G401.6 (cell line): Measurements from ENCODE around the gene CALY.
A peak's percentile ranks its signal among the peaks of the same experiment; 100 is the strongest.
"Not testable (repeated sequence)": the region's sequence is repeated elsewhere in the genome, so short reads cannot be mapped to it uniquely, and the experiment has no call there.

ENCODE experiments used
- FAIRE-seq: peaks from 2 replicates; lab custom pipeline; 2012; peaks lifted over from hg19 to GRCh38; lab: Jason Lieb, UNC

Gene CALY

GRCh38 chr10:133329491-133330202 is 7.0 kb downstream of the CALY start:
- peak; percentile 87 for FAIRE-seq

GRCh38 chr10:133328358-133329343 is 8.0 kb downstream of the CALY start:
- FAIRE-seq = no peak

- no peak for FAIRE-seq
Measured at GRCh38 chr10:133327651-133328357, 8.9 kb downstream of the CALY start.

GRCh38 chr10:133326745-133327650 is 9.7 kb downstream of the CALY start:
- FAIRE-seq = no peak

GRCh38 chr10:133326223-133326551 is 10.5 kb downstream of the CALY start:
- FAIRE-seq = no peak

DNA sequence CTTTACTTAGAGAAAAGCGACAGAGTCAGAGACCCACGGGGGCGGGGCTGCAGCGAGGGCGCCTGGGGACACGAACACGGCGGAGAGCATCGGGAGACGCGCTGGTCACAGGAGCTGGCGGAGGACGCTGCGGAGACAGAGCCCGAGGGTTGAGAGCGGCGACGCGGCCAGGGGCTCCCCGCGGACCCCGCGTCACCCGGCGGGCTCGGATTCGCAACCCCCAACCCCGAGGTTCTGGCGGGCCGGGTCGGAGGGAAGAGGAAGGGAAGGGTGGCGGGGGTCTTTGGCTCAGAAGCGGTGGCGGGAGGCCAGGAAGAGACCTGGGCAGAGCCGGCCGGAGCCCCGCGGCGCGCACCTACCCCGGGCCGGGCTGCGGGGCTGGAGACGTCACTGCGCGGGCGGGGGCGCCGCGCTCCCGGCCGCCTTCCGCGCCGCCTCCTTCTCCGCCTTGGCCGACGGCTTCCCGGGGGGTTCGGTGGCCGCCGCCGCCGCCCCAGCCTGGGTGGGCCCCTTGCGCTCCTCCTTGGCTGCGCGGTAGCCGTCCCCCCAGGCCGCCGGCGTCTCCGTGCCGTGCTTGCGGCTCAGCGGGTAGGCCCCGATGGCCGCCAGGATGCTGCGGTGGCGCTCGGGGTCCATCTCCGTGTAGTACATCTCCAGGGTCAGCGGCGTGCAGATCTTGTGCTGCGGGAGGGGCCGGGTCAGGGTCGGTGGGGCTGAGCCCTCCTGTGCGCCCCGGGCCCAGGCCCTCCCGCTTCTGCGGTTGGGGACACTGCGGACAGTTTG is 11.1 kb downstream of the CALY start:
- no peak for FAIRE-seq

DNA sequence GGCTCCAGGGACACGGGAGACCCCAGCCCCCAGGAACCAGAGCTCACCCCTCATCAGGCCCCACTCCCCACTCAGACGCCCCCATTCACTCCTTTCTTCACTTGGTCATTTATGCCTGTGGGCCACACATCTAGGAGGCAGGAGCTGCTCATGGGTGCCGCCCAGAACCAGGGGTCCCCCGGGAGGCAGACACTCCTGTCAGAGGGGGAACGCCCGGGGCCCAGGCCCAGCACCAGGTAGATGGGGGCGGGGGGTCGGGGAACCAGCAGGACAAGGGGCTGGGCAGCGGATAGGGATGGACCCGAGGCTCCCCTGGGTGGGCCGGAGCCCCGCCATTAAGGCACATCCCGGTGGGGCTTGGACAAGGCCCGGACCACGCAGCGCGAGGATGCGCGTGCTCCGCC is 11.8 kb downstream of the CALY start:
- FAIRE-seq = no peak

- FAIRE-seq = no peak
Measured at GRCh38 chr10:133324198-133324792, 12.4 kb downstream of the CALY start.

DNA sequence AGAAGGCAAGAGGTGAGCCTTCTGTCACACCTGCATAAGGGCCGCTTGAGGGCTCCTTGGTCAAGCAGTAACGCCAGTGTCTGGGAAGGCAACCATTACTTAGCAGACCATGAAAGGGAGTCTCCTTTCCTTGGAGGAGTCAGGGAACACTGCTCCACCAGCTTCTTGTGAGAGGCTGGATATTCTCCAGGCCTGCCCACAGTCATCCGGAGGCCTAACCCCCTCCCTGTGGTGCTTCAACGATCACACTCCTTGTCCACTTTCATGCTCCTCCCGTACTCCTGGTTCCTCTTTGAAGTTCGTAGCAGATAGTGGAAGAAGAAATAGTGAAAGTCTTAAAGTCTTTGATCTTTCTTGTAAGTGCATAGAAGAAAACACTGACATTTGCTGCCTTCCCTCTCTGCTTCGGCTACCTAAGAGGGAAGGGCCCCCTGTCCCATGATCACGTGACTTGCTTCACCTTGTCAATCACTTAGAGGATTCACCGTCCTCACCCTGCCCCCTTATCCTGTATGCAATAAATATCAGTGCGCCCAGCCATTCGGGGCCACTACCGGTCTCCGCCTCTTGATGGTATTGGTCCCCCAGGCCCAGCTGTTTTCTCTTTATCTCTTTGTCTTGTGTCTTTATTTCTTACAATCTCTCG is 14.5 kb downstream of the CALY start:
- not testable (repeated sequence) for FAIRE-seq

DNA sequence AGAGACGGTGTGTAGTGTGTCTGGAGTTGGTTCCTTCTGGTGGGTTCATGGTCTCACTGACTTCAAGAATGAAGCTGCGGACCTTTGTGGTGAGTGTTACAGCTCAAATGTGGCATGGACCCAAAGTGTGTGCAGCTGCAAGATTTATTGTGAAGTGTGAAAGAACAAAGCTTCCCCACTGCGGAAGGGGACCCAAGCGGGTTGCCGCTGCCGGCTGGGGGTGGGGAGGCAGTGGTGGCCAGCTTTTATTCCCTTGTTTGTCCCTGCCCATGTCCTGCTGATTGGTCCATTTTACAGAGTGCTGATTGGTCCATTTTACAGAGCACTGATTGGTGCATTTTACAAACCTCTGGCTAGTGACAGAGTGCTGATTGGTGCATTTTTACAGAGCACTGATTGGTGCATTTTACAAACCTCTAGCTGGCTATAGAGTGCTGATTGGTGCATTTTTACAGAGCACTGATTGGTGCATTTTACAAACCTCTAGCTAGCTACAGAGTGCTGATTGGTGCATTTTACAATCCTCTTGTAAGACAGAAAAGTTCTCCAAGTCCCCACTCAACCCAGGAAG is 15.8 kb downstream of the CALY start:
- not testable (repeated sequence) for FAIRE-seq

GRCh38 chr10:133318494-133319127 is 18.1 kb downstream of the CALY start:
- no peak for FAIRE-seq

DNA sequence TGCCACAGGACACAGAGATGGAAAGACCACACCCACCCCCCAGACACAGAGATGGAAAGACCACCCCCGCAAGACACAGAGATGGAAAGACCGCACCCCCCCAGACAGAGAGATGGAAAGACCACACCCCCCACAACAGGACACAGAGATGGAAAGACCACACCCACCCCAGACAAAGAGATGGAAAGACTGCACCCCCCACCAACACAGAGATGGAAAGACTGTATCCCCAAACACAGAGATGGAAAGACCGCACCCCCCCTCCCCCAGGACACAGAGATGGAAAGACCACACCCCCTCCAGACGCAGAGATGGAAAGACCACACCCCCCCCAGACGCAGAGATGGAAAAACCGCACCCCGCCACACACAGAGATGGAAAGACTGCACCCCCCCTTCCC is 20.0 kb downstream of the CALY start:
- no peak for FAIRE-seq

DNA sequence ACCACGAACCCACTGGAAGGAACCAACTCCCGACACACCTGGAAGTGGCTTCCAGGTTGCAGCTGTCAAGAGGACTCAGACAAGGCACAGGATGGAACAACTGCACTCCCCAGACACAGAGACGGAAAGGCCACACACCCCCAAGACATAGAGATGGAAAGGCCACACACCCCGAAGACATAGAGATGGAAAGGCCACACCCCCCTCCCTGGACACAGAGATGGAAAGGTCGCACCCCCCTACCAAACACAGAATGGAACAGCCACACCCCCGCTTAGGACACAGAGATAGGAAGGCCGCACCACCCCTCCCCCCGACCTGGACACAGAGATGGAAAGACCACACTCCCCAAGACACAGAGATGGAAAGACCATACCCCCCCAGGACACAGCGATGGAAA is 20.4 kb downstream of the CALY start:
- FAIRE-seq = no peak

- no peak for FAIRE-seq
Measured at GRCh38 chr10:133315847-133316246, 20.8 kb downstream of the CALY start.

DNA sequence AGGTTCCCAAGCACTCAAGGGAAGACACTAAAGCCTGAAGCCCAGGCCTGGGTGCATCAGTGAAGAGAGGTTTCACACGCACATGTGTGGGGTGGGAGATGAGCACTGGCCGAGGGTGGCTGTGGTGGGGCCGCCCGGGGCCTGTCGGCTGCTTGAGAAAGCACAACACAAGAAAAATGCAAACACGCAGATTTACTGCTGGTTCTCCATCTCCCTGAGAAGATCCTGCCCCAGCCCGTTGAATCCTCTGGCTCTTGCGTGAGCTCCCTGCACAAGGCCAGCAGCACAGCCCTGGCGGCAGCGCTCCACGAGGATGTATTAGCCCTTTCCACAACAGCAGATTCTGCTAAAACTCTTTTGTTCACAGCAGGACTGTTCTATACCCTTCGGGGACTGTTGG is 21.8 kb downstream of the CALY start:
- no peak for FAIRE-seq

DNA sequence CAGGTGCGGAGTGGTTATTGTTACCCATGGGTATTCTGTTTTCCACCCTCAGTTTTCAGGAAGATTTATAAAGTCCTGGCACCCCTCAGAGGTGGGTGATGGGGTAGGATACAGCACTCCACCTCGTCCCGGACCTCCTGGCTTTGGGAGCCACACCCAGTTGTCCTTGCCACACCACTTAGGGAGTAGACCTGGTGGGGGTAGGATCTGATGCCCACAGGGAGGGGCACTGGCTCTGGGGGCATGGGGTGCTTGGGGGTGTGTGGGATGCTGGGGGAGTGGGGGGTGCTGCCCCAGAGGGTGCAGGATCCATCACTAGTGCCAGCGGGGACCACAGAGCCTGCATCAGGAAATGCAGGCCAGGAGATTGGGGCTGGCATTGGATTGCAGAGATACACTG is 23.5 kb downstream of the CALY start:
- no peak for FAIRE-seq

DNA sequence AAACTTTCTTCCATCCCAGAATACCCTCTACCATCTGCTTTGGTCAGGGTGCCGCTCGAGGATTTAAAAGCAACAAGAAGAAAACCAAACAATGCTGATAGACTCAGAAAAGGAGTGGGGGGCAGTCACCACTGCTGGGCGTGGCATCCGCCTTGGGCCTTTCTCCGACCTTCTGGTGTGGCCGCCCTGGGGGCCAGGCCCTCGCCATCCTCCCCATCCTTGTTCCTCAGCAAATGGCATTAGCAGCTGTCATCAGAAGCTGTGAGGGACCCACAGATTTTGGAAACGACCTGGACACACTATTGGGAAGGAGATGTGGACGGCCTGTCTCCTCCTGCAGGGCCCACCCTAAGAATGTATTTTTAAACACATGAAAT is 23.9 kb downstream of the CALY start:
- no peak for FAIRE-seq

DNA sequence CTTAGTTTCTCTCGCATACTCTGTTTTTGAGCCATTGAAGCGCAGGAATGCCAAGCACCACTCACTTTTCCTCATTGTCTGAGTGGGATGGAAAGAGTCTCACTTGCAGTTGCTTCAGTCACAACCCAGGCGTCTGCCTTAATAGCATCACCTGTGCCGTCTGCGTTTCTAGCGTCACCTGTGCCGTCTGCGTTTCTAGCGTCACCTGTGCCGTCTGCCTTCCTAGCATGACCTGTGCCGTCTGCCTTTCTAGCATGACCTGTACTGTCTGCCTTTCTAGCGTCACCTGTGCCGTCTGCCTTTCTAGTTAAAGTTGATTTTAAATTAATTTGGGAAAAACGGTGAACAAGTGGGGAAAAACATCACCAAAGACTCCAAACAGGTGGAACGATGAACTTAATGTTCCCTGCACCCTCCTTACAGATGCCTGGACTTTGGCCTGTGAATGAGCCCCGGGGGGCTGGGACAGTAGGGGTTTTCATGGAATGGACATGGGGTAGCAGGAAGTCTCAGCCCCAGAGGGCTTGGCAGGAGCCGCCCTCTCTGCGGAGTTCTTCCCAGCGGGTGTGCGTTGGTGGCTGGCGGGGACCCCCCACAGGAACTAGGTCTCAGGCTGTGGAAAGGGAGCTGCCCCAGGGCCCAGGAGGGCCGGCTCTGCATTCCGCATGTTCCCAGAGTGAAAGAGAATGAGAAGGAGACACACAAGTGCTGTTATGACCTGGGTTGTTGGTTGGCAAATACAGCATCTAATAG is 24.5 kb downstream of the CALY start:
- no peak for FAIRE-seq

GRCh38 chr10:133311570-133311969 is 25.1 kb downstream of the CALY start:
- FAIRE-seq = no peak
